GM19372 (cell line): ENCODE measurements around the gene C1orf116.
"Not testable (repeated sequence)": the region's sequence is repeated elsewhere in the genome, so short reads cannot be mapped to it uniquely, and the experiment has no call there.

Source experiments
- ATAC-seq: cut with Tn5 transposase; IDR thresholded peaks from one replicate; pipeline ENCODE4 v1.9.1; 2021; ENCODE audit warnings: mild to moderate bottlenecking, low read depth, moderate library complexity; ENCODE audit not compliant: unreplicated experiment

Gene C1orf116

DNA sequence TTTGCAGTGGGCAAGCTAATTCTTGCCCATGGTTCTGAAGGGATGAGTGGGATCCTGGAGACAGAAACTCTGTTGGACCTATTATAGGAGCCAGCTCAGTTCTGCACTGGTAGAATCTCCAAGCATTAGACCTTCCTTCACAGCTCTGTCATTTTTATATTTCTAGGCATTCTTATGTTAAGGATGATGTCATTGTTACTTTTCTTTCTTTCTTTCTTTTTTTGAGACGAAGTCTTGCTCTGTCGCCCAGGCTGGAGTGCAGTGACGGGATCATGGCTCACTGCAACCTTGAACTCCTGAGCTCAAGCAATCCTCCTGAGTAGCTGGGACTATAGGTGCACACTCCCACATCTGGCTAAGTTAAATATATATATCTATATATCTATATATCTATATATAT is 28.0 kb upstream of the C1orf116 start:
- ATAC-seq: no peak

DNA sequence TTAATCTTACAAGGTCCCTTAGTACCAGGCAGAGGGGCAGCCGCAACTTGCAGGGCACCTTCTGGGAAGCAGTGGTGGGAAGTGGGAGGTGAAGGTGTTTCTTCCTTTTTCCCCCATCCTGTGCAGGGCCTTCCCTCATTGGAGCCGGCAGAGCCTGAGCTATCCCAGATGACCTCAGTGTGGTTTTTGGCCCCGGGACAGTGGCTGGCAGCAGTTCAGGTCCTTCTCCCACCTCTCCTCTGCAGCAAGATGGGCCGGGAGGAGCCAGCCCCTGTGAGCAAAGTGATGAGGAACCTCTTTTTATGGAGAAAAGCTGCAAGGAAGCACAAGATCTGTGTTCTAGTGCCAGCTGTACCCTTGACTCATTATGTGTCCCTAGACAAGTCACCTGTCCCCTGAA is 27.3 kb upstream of the C1orf116 start:
- no peak for ATAC-seq

DNA sequence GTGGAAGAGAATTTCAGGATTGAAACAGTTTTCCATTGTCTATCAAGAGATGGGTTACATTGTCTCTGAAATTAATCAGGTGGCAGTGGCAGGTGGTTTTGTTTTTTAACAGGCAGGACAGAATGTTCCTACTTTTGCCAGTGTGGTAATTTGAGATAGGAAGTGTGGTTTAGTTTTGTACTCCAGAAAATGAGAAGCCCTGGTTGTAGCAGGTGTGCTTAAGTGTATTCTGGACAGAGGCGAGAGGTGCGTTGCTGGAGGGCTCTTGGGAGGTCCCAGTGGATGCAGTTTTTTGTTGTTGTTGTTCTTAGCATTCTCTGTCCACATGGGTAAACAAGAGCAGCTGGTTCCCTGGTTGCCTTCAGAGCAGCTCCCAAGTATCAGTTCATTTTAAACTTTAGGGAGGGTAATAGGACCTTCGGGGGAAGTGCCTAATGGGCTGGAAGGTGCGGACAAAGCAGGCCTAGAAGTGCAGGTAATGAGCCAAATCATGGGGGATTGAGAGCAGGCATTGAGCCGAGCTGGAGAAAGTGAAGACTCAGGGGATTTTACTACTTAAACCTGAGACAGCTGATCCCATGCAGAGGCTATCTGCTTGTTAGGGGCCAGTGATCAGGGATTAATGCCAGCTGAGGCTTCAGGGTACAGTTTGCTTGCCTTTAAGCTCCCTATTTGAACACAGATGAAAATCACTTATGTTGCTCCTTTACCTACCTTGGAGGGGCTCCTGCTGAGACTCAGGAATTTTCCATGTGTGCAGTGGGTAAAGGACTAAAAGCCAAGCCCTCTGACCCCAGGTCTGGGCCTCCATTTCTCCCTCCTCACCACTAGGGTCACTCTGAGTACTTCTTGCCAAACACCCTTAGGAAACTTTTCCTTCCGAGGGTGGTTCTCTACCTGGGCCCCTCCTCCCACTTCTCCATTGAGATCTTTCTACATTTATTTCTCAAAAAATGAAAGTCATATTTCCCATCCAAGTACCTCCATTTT is 26.6 kb upstream of the C1orf116 start:
- no peak for ATAC-seq

DNA sequence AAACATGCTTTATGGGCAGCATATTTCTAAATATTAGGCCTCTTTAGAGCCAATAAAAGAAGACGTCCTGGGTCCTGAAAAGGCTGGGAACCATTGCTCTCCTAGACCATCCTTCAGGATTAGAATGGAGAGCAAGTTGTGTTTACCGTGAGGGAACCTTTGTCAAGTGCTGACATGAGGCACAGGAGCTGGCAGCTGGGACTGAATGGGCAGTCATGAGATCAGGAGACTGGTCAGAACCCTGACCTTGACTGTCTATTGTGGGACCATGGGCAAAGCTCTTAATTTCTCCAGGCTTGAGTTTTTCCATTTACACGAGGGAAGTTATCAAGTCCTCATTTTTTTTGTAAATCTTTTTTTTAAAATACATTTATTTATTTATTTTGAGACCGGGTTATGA is 25.7 kb upstream of the C1orf116 start:
- no peak for ATAC-seq

- ATAC-seq: no peak
Measured at GRCh38 chr1:207056673-207057072, 24.1 kb upstream of the C1orf116 start.

GRCh38 chr1:207055386-207056001 is 22.9 kb upstream of the C1orf116 start:
- no peak for ATAC-seq

DNA sequence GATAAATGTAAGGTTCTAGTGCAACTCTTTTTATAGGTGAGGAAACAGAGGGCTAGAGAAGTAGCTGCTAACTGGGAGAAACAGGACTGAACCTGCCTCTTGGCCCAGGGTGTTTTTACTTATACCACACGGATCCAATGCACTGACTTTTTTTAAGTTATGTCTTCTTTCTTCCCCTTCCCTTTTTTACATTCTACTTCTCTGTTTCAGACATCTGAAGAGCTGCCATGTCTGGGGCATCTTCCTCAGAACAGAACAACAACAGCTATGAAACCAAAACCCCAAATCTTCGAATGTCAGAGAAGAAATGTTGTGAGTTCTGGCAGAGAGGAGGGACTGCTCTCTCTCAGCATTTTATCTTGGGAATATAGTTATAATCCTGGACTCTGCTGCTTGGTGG is 21.9 kb upstream of the C1orf116 start:
- no peak for ATAC-seq

DNA sequence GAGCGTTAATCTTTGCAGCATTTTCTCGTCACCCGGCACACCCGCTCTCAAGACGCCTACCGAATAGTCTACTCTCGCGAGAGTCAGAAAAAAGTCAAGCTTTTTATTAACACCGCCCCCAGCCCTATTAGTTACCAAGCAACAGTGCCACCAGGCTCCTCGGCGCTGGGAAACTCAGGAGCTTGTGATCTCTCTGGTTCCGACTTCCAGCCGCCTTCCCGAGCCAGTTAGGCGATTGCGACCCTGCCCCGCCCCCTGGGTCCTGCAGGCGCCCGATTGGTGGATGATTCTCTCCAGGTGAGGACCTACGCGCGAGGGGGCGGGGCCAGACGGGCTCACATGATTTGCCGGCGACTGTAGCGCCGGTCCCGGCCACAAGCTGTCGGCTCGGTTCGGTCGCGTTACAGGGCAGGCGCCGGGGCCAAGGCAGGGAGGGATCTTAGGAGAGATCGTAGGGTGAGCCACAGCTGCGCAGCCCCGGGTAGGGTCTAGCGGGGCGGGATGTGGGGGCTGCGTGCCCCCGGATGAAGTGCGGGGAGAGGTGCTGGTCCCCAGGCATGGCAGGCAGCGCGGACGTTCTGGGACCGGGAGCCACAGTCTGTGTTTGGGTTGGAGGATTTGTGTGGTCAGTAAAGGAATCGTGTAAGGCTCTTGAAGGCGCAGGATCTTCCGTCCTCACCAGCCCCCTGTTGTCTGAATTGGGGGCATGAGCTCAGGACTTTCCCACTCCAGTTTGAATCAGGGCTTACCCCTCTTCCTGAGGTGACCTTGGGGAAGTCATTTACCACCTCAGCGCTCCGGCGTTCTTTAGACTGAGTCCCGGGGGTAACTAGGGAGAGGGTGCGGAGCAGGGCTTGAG is 20.6 kb upstream of the C1orf116 start, which contains the start of gene PFKFB2:
Gene PFKFB2, plus strand, starts transcription at position 365 of the 859 bp plus-strand sequence. CDS start 1,443 bp downstream, outside the sequence.
- ATAC-seq: peak; percentile 76

- ATAC-seq: no peak
Measured at GRCh38 chr1:207051191-207051943, 18.8 kb upstream of the C1orf116 start, which contains the start of gene YOD1. YOD1 (minus strand) TSS chr1:207051208; CDS start chr1:207051030, 178 bp downstream.

- peak; percentile 53 for ATAC-seq
Measured at GRCh38 chr1:207050480-207051190, 18.1 kb upstream of the C1orf116 start.

GRCh38 chr1:207049974-207050391 is 17.4 kb upstream of the C1orf116 start:
- ATAC-seq: peak; percentile 30

GRCh38 chr1:207049514-207049913 is 17.0 kb upstream of the C1orf116 start:
- no peak for ATAC-seq

DNA sequence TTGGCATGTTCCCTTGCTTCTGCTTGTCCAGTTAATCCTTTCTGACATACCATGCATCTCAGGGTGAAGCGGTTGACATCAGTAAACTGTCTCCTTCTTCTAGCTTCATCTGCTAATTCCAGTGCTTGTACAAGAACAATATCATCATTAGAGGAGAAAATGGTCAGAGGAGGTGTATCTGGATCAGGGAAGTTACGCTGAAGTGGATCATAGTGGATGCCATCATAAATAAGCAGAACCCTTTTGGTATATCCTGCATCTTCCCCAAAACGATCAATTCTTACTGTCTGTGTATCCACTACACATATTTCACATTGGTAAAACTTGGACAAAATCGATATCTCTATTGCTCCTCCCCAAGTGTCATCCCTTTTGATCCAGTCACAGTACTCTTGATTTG is 16.5 kb upstream of the C1orf116 start:
- no peak for ATAC-seq

DNA sequence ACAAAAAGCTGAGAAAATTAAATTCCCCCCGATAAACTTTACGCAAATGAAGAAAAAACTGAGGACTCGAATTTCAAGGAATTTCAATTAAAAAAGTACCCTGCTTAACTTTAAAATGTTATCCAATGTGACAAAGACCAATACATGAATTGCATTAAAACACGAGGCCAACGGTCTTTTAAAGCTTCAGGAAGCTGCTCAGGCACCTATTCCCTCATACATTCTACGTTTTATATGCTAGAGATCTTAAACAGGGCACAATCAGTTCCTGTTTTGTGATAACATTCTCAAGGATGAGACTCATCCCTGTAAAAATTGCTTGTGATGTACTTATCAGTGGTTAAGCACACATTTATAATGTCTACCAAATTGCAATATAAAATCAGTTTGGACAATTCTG is 15.5 kb upstream of the C1orf116 start:
- ATAC-seq: no peak

DNA sequence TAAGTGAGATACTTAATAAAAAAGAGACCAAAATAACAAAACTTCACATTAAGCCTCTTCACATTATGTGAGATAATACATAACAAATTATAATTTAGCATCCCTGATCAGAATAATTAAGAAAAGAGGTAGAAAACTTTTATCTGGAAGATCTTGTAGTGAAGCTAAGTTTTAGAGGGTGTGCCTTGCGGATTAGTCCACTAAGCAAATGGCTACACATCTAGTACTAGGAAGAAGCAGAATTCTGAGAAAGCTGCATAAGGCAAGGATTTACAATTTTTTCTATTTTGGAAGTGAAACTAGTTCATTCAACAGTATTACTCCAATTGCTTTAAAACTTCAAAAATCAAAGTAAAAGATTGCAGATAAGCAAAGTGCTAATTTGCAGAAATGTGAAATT is 14.9 kb upstream of the C1orf116 start:
- ATAC-seq: no peak

DNA sequence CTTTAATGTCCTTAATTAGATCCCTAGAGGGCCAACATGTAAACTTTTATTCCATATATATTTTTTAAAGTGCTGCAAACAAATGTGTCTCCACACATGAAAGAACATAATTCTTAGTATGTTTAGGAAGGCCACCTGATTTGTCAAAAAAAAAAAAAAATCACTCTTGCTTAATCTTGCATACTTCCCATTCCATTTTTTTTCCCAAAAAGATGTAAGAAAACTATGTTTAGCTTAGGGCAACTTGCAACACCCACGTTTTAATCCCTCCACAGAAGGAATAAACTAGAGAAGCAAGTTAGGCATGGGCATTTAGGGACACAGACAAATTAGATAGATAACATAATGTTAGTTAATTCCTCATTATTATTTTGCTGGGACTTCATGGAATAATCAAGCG is 12.9 kb upstream of the C1orf116 start:
- no peak for ATAC-seq

DNA sequence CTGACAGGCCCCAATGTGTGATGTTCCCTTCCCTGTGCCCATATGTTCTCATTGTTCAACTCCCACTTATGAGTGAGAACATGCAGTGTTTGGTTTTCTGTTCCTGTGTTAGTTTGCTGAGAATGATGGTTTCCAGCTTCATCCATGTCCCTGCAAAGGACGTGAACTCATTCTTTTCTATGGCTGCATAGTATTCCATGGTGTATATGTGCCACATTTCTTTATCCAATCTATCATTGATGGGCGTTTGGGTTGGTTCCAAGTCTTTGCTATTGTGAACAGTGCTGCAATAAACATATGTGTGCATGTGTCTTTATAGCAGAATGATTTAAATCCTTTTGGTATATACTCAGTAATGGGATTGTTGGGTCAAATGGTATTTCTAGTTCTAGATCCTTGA is 8.8 kb upstream of the C1orf116 start:
- not testable (repeated sequence) for ATAC-seq

DNA sequence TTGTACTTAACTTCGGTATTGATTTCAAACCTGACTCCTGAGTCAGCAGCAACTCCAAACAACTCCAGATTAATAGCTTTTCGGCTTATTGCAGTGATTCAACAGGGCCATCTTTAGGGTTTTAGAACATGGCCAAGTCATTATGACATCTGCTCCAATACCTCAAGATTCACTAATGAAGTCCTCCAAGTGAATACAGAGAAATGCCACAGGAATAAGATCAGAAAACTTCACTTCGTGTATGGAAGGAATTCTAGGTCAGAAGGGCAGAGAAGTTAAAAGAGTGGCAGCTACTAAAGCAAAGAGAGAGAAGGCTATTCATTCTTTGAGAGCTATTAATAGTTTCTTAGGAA is 7.6 kb upstream of the C1orf116 start:
- ATAC-seq: no peak
